PC-9 (cell line): Measurements from ENCODE around the gene FPGS.

ENCODE experiments used
- EZH2 ChIP-seq: fragments of 200-600 bp; sonication (generic); IDR thresholded peaks from 2 replicates; pipeline ENCODE4 v1.8.0; 2017; ENCODE audit warnings: antibody characterized with exemption, low read depth
- TF ChIP-seq, protein P1 (sequence below): fragments of 200-600 bp; sonication (generic); conservative IDR thresholded peaks from 2 replicates; pipeline ENCODE4 v1.6.1; 2017; ENCODE audit warnings: mixed run types, antibody characterized with exemption, mild to moderate bottlenecking, moderate library complexity

DNA sequence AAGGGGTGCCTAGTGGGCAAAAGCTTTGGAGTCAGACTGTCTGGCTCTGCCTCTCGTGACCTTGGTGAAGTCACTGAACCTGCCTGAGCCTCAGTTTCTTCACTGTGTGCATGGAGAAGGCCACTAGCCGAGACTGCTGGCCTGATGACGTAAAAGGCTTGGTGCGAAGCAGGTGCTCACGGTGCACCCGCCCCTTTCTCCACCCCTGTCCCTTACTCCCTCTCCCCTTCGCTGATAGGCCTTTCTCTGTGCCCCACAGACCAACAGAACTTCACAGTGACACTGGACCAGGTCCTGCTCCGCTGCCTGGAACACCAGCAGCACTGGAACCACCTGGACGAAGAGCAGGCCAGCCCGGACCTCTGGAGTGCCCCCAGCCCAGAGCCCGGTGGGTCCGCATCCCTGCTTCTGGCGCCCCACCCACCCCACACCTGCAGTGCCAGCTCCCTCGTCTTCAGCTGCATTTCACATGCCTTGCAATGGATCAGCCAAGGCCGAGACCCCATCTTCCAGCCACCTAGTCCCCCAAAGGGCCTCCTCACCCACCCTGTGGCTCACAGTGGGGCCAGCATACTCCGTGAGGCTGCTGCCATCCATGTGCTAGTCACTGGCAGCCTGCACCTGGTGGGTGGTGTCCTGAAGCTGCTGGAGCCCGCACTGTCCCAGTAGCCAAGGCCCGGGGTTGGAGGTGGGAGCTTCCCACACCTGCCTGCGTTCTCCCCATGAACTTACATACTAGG is 10.4 kb downstream of the FPGS start:
- TF ChIP-seq, protein P1, sequence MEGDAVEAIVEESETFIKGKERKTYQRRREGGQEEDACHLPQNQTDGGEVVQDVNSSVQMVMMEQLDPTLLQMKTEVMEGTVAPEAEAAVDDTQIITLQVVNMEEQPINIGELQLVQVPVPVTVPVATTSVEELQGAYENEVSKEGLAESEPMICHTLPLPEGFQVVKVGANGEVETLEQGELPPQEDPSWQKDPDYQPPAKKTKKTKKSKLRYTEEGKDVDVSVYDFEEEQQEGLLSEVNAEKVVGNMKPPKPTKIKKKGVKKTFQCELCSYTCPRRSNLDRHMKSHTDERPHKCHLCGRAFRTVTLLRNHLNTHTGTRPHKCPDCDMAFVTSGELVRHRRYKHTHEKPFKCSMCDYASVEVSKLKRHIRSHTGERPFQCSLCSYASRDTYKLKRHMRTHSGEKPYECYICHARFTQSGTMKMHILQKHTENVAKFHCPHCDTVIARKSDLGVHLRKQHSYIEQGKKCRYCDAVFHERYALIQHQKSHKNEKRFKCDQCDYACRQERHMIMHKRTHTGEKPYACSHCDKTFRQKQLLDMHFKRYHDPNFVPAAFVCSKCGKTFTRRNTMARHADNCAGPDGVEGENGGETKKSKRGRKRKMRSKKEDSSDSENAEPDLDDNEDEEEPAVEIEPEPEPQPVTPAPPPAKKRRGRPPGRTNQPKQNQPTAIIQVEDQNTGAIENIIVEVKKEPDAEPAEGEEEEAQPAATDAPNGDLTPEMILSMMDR: no peak
- TF ChIP-seq EZH2: no peak
